HG03039 (cell line): ENCODE measurements around the gene GRIK4.
"Not testable (repeated sequence)": the region's sequence is repeated elsewhere in the genome, so short reads cannot be mapped to it uniquely, and the experiment has no call there.

ENCODE experiments used
- ATAC-seq: cut with Tn5 transposase; IDR thresholded peaks from one replicate; pipeline ENCODE4 v1.9.1; 2021; ENCODE audit warnings: mild to moderate bottlenecking, moderate library complexity; ENCODE audit not compliant: unreplicated experiment

Gene GRIK4

GRCh38 chr11:121023848-121024751 is 512.6 kb downstream of the GRIK4 start, which contains the start of gene TBCEL:
TBCEL (plus strand) TSS chr11:121024102; CDS start chr11:121045691, 21,589 bp downstream.
- peak; percentile 93 for ATAC-seq

DNA sequence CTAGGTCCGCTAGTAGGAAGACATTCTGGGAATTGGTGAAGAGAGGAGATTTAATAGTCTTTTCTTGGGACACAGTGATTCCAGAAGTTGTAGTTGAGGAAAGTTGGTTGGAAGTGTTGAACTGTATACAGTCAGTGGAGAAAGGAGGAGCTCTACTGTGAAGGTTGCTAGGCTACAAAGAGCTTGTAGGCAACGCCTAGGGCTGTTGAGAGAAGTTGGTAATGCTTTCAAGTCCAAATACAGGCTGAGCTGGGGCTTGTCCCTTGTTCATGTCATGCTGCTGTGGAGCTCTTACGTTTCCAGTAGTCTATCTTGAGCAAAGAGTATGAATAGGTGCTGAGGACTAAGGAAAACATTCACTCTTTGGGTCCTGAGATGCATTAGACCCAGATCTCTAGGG is 513.4 kb downstream of the GRIK4 start:
- ATAC-seq = no peak

- ATAC-seq = no peak
Measured at GRCh38 chr11:121029153-121029552, 517.6 kb downstream of the GRIK4 start.

- no peak for ATAC-seq
Measured at GRCh38 chr11:121029813-121030445, 518.4 kb downstream of the GRIK4 start.

GRCh38 chr11:121031167-121031566 is 519.6 kb downstream of the GRIK4 start:
- no peak for ATAC-seq

DNA sequence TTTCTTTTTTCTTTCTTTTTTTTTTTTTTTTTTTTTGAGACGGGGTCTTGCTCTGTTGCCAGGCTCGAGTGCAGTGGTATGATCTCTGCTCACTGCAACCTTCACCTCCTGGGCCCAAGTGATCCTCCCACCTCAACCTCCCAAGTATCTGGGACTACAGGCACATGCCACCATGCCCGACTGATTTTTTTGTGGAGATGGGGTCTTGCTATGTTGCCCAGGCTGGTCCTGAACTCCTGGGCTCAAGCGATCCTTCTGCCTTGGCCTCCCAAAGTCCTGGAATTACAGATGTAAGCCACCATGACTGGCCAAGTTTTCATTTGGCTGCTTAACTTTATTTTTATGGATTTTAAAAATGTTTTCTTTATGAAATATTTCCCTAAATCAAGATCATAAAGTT is 520.1 kb downstream of the GRIK4 start:
- ATAC-seq = not testable (repeated sequence)

- ATAC-seq = no peak
Measured at GRCh38 chr11:121032546-121032945, 521.0 kb downstream of the GRIK4 start.

DNA sequence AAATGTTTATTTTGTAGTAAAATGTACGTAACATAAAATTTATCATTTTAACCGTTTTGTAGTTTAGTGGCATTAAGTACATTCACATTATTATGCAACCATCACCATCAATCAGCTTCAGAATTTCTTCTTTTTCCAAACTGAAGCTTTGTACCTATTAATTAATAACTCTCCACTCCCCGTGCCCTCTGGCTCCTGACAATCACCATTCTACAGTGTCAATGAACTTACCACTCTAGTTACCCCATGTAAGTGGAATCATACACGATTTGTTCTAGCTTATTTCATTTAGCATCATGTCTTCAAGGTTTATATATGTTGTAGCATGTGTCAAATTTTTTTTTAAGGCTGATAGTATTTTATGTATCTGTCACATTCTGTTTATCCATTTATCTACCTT is 522.1 kb downstream of the GRIK4 start:
- no peak for ATAC-seq

- ATAC-seq = no peak
Measured at GRCh38 chr11:121035169-121035755, 523.7 kb downstream of the GRIK4 start.

GRCh38 chr11:121035780-121036179 is 524.2 kb downstream of the GRIK4 start:
- no peak for ATAC-seq

DNA sequence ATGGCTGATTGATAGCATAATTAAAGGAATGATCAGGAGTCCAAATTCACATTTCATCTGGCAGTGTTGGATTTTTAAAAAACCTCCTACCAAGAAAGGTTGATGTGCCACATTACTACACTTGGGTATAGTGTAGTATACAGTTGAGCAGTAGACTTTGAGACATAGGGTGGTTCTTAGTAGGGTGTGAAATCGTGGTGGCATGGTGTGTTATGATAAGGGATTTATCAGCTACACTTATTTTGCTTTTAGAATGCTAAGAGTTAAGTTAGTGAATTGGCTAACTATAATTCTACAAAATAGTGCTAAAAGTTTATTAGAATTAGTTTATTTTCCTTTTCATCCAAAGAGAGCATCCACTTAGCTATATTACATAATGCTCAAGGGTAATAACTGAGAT is 525.5 kb downstream of the GRIK4 start:
- no peak for ATAC-seq
